GM21423 (cell line): ENCODE measurements around the gene SLC9C2.
"Not testable (repeated sequence)": the region's sequence is repeated elsewhere in the genome, so short reads cannot be mapped to it uniquely, and the experiment has no call there.

ENCODE experiments used
- ATAC-seq: cut with Tn5 transposase; IDR thresholded peaks from one replicate; pipeline ENCODE4 v1.9.1; 2021; ENCODE audit warnings: mild to moderate bottlenecking, moderate library complexity; ENCODE audit not compliant: unreplicated experiment

The SLC9C2 gene

GRCh38 chr1:173530795-173531693, 71.8 kb downstream of the SLC9C2 start:
- no peak for ATAC-seq

- no peak for ATAC-seq
Measured at GRCh38 chr1:173529106-173529505, 73.8 kb downstream of the SLC9C2 start.

- no peak for ATAC-seq
Measured at GRCh38 chr1:173527151-173527826, 75.6 kb downstream of the SLC9C2 start.

- no peak for ATAC-seq
Measured at GRCh38 chr1:173525926-173526325, 76.9 kb downstream of the SLC9C2 start.

- no peak for ATAC-seq
Measured at GRCh38 chr1:173523329-173523728, 79.5 kb downstream of the SLC9C2 start.

- ATAC-seq, result no peak
Measured at GRCh38 chr1:173520799-173521198, 82.1 kb downstream of the SLC9C2 start.

GRCh38 chr1:173514503-173514902, 88.4 kb downstream of the SLC9C2 start:
- not testable (repeated sequence) for ATAC-seq

GRCh38 chr1:173509797-173510196, 93.1 kb downstream of the SLC9C2 start:
- ATAC-seq, result no peak

GRCh38 chr1:173508541-173508940, 94.3 kb downstream of the SLC9C2 start:
- no peak for ATAC-seq

GRCh38 chr1:173507847-173508209, 95.0 kb downstream of the SLC9C2 start:
- ATAC-seq, result no peak

- ATAC-seq, result no peak
Measured at GRCh38 chr1:173507205-173507846, 95.5 kb downstream of the SLC9C2 start.

- ATAC-seq, result no peak
Measured at GRCh38 chr1:173506437-173506836, 96.4 kb downstream of the SLC9C2 start.

- ATAC-seq, result no peak
Measured at GRCh38 chr1:173505391-173505790, 97.5 kb downstream of the SLC9C2 start.

- ATAC-seq, result no peak
Measured at GRCh38 chr1:173504268-173504667, 98.6 kb downstream of the SLC9C2 start.

- ATAC-seq, result no peak
Measured at GRCh38 chr1:173503391-173503790, 99.5 kb downstream of the SLC9C2 start.

GRCh38 chr1:173502104-173502503, 100.8 kb downstream of the SLC9C2 start:
- no peak for ATAC-seq

- no peak for ATAC-seq
Measured at GRCh38 chr1:173499729-173500128, 103.1 kb downstream of the SLC9C2 start.

GRCh38 chr1:173496757-173497320, 106.0 kb downstream of the SLC9C2 start:
- no peak for ATAC-seq

GRCh38 chr1:173495609-173496267, 107.1 kb downstream of the SLC9C2 start:
- ATAC-seq, result no peak

- not testable (repeated sequence) for ATAC-seq
Measured at GRCh38 chr1:173493125-173493524, 109.7 kb downstream of the SLC9C2 start.

GRCh38 chr1:173491508-173491907, 111.4 kb downstream of the SLC9C2 start:
- ATAC-seq, result no peak
